NCI-H82 (cell line): ENCODE results near the gene MAD1L1.
"Not testable (repeated sequence)": the region's sequence is repeated elsewhere in the genome, so short reads cannot be mapped to it uniquely, and the experiment has no call there.

ENCODE experiments used
- DNase-seq: peaks from one replicate; lab custom pipeline; 2025; lab: John Stamatoyannopoulos, UW

Gene MAD1L1

GRCh38 chr7:1883834-1884582, 348.7 kb downstream of the MAD1L1 start:
- DNase-seq, result no peak

- no peak for DNase-seq
Observed at GRCh38 chr7:1883031-1883761, 349.5 kb downstream of the MAD1L1 start.

GRCh38 chr7:1882451-1882850, 350.3 kb downstream of the MAD1L1 start:
- DNase-seq, result no peak

GRCh38 chr7:1881946-1882345, 350.8 kb downstream of the MAD1L1 start:
- DNase-seq, result no peak

- DNase-seq, result not testable (repeated sequence)
Observed at GRCh38 chr7:1876641-1877040, 356.1 kb downstream of the MAD1L1 start.

GRCh38 chr7:1875392-1876199, 357.1 kb downstream of the MAD1L1 start:
- DNase-seq, result peak; percentile 84

- DNase-seq, result peak; percentile 88
Observed at GRCh38 chr7:1874590-1875391, 358.0 kb downstream of the MAD1L1 start.

- DNase-seq, result no peak
Observed at GRCh38 chr7:1873857-1874589, 358.7 kb downstream of the MAD1L1 start.

GRCh38 chr7:1873421-1873820, 359.3 kb downstream of the MAD1L1 start:
- DNase-seq, result no peak

- DNase-seq, result no peak
Observed at GRCh38 chr7:1873070-1873405, 359.7 kb downstream of the MAD1L1 start.

GRCh38 chr7:1872191-1873069, 360.3 kb downstream of the MAD1L1 start:
- no peak for DNase-seq

GRCh38 chr7:1869452-1870130, 363.2 kb downstream of the MAD1L1 start:
- DNase-seq, result no peak

- no peak for DNase-seq
Observed at GRCh38 chr7:1868516-1869165, 364.1 kb downstream of the MAD1L1 start.

GRCh38 chr7:1867370-1868260, 365.1 kb downstream of the MAD1L1 start:
- DNase-seq, result no peak

GRCh38 chr7:1866601-1867000, 366.1 kb downstream of the MAD1L1 start:
- DNase-seq, result no peak

GRCh38 chr7:1865571-1866255, 367.0 kb downstream of the MAD1L1 start:
- peak; percentile 17 for DNase-seq

- DNase-seq, result no peak
Observed at GRCh38 chr7:1865000-1865555, 367.7 kb downstream of the MAD1L1 start.
